ENCODE results near the gene NEK1.
"Not testable (repeated sequence)": the region's sequence is repeated elsewhere in the genome, so short reads cannot be mapped to it uniquely, and the experiment has no call there.

GRCh38 chr4:169494234-169494633, 118.1 kb downstream of the NEK1 start:
- TF ChIP-seq POLR2A, CTCF (IDR thresholded peaks at IDR 0.05): not testable (repeated sequence)
